SK-N-MC (cell line): ENCODE measurements around the gene GPR63.

Source experiments
- EZH2 ChIP-seq: fragments of 200-600 bp; sonication (generic); IDR thresholded peaks from one replicate; pipeline ENCODE4 v1.6.1; 2017; ENCODE audit warnings: antibody characterized with exemption
- POLR2AphosphoS5 ChIP-seq: IDR thresholded peaks from 2 replicates; pipeline ENCODE4 v1.6.1; 2012; ENCODE audit warnings: mild to moderate bottlenecking, low read depth, low read length, borderline replicate concordance

DNA sequence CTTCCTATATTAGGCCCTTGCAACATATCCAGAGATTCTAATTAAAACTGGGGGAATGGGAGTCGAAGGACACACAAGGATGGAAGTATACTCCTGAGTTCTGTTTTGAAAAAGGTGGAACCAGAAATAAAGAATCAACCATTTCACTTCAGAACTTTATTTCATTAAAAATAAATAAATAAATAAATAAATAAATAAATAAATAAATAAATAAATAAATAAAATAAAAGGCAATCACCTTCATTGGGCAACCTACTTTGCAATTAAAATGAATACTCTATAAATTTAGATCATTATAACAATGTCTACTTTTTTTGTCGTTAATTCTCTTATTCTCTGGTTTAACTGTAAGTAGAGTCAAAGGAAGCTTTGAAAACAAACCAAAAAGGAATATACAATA, 25.6 kb downstream of the GPR63 start:
- TF ChIP-seq EZH2 = no peak
- no peak for TF ChIP-seq POLR2AphosphoS5
